ENCODE measurements around the gene KIAA1958. TPM values are rescaled to one million over a fixed set of nuclear protein-coding genes. Genes with fewer than 3 reads are reported as not detected.
"Not testable (repeated sequence)": the region's sequence is repeated elsewhere in the genome, so short reads cannot be mapped to it uniquely, and the experiment has no call there.

KIAA1958 gene
- total RNA-seq, 1 donor from 2014 or later: 2.0 TPM

DNA sequence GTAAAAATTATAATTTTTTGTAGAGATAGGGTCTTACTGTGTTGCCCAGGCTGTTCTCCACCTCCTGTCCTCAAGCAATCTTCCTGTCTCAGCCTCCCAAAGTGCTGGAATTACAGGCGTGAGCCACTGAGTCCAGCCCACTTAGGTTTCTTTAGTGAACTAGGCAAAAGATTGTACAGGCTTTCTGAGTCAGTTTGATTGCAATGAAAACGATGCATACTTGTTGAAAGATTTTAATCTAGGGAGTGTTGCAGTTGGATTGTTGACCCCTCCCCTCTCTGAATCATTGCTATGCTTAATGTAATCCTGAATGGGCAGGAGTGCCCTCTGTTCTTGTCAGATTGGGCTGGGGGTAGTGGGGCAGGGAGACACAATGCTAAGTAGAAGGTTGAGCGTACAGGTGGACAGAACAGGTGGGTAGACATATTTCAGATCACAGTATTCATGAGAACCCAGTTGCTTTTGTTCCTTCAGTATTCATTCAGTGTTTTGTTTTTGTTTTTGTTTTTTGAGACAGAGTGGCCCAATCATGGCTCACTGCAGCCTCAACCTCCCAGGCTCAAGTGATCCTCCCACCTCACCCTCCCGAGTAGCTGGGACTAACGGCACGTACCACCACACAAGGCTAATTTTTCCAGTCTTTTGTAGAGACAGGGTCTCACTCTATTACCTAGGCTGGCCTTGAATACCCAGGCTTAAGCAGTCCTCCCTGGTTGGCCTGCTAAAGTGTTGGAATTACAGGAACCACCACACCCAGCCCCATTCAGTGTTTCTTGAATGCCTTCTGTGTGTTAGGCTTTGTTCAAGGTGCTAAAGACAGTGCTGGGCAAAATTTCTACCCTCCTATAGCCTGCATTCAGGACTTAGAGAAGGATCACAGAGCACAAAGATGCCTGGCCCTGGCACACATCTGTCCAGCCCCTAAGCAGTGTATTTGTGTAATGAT, 70.1 kb downstream of the KIAA1958 start:
- DNase-seq: no peak

DNA sequence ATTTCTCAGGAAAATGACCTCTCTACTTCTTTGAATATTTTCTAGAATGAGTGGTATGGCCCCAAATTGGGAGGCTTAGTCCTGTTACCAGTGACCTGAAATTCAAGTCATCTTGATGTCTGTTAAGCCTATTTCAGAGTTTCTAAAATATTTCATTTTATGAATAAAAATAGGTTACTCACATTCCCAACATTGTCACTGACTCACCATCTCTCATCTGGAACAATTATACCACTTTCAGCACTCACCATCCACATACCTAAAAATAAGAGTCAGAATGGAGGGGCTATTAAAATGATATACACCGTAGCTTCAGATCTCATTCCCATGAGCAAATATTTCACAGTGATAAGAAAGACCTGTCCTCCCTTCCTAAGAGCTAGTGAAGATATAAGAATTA, 71.8 kb downstream of the KIAA1958 start:
- no peak for DNase-seq

DNA sequence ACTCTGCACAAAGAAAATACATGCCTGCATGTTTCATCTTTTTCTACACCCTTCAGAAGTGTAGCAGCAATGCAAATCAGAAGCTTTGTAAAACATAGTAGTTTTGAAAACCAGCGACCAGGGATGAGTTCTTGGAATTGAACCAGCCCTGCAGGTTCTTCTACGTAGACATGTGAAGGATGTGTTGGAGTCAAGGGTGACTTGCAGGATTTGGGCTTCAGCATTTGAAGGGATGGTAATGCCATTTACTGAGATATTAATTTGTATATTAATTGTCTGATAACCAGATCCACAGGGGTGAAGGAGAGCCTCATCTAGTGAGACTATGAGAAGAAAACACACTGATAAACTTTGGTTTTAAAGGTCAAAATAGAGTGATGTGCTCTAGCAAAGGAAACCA, 72.4 kb downstream of the KIAA1958 start:
- no peak for DNase-seq

DNA sequence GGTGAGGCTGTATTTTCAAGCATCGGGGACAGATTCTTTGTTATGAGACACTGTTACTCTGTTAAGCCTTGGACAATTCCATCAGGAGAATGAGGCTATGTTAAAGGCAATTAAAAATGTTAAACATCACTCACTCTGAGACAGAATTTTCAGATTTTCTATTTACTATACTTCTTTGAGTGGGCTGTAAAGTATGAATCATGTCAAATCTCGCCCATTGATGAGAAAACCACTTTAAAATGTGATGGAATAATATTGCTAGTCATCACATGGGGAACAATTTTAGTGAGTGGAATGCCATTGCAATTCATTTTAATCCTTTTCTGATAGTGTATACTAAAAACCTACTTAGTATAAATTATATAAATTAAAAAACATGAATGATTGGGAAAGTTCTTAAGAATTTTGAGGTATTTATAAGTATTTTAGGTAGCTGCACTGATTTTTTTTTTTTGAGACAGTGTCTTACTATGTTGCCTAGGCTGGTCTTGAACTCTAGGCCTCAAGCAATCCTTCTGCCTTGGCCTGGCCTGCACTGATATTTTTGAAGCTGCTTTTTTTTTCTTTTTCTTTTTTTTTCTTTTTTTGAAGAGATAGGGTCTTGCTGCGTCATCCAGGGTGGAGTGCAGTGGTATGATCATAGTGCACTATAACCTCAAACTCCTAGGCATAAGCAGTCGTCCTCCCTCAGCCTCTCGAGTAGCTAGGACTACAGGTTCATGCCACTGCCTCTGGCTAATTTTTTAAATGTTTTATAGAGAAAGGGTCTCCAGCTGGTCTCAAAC, 73.2 kb downstream of the KIAA1958 start:
- DNase-seq: no peak

DNA sequence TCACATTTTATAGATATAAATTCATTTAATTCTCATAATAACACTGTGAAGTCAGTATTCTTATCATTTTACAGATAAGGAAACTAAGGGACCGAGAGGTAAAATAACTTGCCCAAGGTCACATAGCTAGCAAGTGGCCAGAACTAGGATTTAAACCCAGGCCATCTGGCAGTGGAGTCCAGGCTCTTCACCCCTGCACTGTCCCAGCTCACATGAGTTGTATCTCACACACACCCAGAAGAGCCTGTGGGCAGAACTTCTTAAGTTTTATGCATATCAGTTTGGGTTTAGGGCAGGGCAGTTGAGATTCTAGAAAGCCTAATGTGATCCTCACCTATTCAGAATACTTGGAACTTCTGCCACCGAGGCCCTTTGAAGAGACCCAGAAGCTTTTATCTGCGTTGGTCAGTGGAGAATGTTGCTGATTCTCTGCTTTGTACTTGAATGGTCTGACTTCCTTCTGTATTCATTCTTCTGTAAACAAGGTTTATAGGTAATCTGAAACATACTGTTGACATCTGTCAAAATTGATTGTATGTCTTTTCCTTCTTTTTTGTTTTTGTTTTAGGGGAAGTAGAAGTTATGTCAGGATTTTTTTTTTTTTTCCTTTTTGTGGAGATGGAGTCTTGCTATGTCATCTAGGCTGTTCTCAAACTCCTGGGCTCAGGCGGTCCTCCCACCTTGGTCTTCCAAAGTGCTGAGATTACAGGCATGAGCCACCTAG, 75.8 kb downstream of the KIAA1958 start:
- DNase-seq: no peak

DNA sequence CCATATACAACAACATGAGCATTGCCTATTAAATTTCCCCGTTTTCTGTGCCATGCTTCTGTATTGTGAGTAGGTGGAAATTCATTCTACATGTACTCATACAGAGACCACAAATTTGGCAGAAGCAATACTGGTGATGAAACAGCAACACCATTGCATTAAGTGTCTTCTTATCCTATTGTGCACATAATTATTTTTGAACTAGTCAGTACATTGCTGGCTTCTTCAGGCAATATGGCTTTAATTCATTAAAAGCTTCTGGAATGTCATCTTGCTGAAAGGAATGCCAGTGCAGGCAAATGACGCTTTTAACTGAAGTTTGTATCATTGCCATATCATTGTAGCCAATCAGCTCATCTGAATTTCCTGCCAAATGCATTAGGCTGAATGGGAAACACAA, 82.6 kb downstream of the KIAA1958 start:
- no peak for DNase-seq

DNA sequence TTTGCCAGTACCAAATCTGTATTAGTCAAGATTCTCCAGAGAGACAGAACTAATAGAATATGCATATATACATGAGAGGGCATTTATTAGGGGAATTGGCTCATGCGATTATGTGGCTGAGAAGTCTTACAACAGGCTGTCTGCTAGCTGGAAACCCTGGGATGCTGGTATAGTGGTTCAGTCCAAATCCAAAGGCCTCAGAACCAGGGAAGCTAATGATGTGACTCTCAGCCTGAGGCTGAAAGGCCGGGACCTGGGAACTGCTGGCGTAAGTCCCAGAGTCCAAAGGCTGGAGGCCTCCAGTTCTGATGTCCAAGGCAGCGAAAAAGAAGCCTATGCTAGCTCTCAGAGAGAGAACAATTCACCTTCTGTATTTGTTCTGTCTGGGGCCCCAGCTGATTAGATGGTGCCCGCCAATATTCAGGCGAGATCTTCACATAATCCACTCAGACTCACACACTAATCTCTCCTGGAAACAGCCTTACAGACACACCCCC, 84.1 kb downstream of the KIAA1958 start:
- no peak for DNase-seq

DNA sequence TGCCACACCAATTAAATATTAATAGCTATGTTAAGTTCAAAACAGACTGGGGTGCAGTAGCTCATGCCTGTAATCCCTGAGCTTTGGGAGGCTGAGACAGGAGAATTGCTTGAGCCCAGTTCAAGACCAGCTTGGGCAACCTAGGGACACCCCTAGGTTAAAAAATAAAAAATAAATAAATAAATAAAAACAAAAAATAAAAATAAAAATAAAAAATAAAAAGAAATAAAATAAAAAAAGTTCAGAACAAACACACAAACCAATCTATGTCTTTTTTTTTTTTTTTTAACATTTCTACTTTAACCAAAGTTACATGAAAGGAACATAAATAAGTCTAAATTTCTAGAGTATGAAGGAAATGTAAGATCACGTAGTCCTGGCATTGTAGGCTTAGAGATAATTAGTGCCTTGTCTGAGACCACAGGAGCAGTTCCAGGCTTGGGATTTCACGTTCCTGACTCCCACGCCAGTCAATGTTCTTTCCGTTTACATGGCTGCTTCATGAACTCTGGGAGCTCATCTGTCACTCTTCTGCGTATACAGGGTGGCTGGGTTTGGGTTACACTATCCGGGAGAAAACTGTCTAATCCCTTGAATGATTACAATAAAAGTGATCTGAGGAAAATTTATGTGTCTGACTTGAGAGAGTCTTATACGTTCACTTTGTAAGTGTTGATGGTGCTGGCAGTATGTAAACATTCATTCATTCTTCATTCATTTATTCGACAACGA, 85.2 kb downstream of the KIAA1958 start:
- DNase-seq: no peak

DNA sequence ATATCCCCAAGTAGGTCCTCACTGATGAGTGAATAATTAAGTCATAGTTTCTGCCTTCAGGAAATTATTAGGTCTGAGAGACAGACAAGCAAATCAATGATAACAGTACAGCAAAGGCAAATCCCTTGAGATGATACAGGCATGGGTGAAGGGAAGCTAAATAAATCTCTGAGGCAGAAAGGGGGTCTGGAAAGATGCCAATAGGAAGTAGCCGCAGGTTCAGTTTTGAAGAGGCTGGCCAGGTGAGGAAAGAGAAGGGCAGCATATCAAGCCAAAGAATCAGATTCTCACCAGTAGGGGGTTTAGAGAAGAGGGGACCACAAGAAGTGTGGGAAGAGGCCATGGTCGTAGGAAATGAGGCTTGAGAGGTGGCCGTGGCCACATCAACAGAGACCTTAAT, 85.8 kb downstream of the KIAA1958 start:
- no peak for DNase-seq

DNA sequence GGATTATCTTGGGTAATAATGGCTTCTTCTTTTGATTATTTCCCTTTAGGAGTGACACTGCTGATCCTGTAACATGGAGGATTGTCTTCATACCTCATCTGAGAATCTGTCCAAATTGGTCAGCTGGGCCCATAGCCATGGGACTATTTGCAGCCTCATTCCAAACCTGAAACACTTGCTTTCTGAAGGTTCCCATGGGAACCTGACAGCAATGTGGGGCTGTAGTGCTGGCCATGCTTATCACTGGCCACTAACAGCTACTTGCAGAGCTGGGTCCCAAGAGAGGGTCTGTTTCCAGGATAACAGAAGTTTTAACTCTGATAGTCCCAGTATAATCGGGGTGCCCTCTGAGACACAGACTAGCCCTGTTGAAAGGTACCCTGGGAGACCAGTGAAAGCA, 87.4 kb downstream of the KIAA1958 start:
- no peak for DNase-seq

DNA sequence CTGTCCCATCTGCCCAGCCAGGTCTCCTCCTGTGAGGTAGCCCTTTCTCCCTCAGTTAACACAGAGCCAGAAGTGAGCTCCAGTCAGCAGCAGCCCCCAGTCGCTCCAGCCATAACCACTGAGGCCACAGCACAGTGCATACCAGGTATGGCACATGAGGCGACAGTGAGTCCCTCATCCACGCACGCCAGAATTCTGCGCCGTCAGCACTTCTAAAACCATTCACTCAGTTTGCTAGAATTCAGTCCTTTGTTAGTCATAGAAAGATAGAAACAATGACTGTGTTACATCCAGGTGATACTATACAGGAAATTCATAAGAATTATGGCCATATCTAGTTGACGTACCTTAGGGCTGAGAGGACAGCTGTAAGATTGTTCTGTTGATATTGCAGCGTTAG, 88.5 kb downstream of the KIAA1958 start:
- DNase-seq: no peak

DNA sequence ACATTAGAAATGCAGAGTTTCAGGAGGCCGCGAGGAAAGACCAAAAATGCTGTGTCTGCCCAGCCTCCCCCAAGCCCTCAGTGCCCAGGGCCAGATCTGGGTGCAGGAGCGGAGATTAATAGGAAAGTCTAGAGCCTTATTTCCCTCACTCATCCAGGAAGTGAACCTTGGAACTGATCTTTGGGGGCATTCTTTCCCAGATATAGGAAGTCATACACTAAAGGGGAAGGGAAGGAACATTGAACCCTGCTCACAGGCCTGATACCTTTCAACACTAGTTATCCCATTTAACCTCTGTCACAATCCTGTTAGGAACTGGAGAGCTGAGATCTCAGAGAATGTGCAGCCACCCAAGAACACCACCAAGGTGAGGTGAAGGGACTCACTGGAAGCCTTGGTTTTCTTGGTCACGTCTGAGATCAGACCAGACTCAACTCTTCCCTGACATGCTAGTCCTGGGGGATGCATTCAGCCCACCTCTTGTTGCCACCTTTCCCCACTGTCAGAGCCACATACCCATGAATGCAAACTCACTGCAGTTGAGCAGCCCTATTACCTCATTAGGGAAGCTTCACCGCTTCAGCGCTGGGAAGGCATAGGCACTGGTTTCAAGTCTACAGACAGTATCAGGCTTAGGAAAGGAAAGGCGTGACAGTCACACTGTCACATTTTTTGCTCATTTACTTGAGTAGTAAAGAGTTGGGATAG, 95.0 kb downstream of the KIAA1958 start:
- DNase-seq: no peak

DNA sequence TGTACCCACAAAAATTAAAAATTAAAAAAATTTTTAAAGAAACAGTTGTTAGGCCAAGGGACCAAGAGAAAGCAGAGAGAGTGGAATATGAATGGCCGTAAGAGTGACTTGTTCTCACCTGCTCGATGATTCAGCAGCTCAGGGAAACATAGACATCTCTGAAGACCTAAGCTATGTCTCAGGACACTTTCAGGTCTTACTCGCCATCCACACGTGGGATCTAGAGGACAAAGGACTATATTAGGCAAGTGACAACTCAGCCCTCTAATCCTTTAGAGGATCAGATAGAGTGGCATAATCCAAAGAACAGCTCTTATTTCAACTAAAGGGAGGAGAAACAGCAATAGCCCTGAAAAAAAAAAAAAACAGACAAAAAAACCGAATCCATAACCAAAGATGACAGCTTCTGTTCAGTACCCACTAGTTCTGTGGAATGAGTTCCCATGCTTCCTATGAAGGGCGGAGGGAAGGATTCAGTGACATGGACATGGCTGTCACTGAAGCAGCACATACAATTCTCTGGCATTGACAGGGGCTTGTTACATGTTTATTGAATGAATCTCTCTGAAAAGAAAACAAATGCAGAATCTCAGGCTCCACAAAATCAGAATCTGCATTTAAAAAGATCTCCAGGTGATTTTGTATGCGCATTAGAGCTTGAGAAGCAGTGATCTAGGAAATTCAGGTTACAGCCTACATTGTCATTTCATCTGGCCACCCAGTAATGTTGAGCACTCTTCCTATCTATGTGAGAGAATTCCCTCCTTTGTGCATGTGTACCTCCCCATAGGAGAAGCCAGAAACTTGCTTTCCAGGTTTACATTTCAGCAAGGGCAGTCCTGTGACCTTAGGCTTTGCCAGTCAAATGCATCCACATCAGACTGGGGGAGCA, 96.0 kb downstream of the KIAA1958 start:
- DNase-seq: no peak

DNA sequence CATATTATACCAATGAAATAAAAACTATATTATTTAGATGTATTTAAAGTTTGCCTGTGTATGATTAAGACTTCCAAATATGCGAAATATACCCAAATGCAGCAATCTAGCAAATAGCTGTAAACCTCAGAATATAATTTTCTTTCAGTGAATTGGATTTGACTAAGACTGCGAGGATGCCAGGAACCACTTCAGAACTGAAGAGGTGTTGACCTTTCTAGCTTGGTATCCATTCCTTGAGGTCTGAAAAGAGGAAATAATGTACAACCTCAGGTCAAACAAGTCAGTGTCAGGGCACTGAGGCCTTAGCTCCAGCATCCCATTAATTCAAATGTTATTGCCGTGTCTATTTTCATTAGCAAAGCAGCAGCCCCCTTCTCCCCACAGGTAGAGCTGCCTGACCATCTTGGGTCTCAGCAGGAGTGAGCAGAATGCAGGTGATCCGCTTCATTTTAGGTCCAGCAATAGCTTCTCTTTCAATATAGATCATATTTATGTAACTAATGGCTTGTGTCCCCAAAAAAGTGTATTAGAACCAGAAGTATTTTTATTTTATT, 100.0 kb downstream of the KIAA1958 start:
- DNase-seq: no peak

DNA sequence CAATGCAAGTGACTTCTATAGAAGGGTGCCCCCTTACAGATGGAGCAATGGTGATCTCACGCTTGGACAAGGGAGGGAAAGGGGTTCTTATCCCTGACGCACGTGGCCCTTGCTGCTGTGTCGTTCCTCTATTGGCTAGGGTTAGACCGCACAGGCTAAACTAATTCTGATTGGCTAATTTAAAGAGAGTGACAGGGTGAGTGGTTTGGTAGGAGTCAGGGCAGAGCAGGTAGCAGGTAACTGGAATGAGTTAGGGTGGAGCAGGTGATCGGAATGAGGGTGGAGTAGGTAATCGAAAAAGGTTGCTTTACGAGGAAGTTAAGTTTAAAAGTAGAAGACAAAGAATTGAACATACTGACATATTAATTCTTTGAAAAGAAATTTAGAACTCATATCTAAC, 105.2 kb downstream of the KIAA1958 start:
- DNase-seq: not testable (repeated sequence)

DNA sequence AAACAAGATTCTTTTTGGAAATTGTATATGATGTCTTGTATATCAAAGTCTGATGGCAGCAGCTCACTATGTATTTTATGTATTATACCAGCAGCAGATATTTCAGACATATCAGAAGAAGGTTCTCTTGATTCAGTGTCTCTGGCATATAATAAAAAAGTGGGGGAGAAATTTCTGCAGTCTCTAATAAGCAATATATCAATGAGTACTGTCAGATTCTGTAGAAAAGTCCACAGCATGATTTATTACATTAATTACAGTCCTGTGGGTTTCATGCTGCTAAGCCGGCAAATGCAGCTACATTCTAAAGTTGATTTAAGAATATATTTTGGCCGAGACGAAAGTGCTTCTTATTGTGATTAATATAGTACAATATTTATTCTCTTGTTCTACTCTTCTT, 113.1 kb downstream of the KIAA1958 start:
- no peak for DNase-seq

DNA sequence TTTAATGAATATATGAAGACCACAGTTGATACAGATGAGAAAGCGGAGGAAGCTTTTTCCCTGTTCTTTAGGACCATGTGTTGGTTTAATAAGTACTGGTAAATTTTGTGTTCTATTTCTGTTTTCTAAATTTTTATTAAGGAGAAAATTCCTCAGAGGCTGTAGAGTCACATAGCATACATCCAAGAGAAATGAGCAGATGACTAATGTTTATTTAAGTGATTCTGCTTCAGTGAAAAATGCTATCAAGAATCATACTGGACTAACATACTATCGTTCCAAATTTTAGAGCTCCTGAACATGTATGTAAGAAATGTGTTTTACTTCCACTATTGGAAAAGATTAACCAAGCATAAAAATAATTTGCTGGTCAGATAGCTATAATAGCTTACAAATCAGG, 115.0 kb downstream of the KIAA1958 start:
- no peak for DNase-seq

DNA sequence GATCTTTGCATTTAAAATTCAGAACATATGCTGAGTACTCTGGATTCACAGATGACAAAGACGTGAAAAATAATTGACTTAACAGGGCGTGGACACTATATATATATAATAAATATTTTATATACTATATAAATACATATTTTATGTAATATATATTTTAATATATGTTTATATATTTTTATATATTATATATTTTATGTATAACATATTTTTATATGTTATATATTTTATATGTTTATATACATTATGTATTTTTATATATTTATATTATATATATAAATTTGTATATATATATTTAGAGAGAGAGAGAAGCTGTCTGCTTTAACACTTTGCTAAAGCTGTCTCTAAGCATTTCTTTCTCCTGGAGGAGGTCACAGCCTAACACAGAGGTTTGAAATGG, 118.2 kb downstream of the KIAA1958 start:
- DNase-seq: no peak

DNA sequence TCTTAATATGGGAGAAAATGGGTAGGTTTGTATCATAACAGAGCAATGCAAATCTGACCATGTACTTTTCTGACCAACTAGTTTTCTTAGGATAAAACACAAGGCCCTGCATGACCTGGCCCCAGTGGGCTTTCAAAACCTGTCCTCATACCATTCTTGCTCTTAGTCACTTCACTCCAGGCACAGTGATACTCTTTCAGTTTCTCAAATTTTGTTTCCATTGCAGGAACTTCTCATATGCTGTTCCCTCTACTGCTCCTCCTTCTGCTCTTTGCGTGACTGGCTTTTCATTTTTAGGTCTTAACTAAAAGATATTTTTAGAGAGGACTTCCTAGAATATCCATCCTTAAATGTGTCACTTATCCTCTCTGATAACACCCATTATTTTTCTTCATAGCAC, 118.9 kb downstream of the KIAA1958 start:
- no peak for DNase-seq

All from dermis blood vessel endothelial cell (primary cell).